GM23338 (cell line): ENCODE data around the gene WDR35. TPM values are rescaled to one million over a fixed set of nuclear protein-coding genes. Genes with fewer than 3 reads are reported as not detected.

Experiments
- ATAC-seq: fragments of 200-7000 bp; cut with Tn5 transposase; 3 replicates; pipeline ENCODE4 v1.9.1; 2020
- DNase-seq: peaks from one replicate; pipeline ENCODE4 v3.0.0-alpha.2; 2015; ENCODE audit warnings: low spot score
- H2AFZ ChIP-seq: fragments of 200-600 bp; sonication (generic); 2 replicates; pipeline ENCODE4 v1.8.0; 2016; ENCODE audit warnings: antibody characterized with exemption, mild to moderate bottlenecking, moderate library complexity
- H3F3A ChIP-seq: fragments of 200-600 bp; sonication (generic); replicated peaks from 2 replicates; pipeline ENCODE4 v1.8.0; 2017; ENCODE audit warnings: antibody characterized with exemption, mixed run types, low read depth
- H3K27ac ChIP-seq: fragments of 200-600 bp; sonication (generic); 2 replicates; pipeline ENCODE4 v1.6.1; 2016; ENCODE audit warnings: low read depth
- H3K27me3 ChIP-seq: fragments of 200-600 bp; sonication (generic); 2 replicates; pipeline ENCODE4 v1.8.0; 2016; ENCODE audit warnings: mild to moderate bottlenecking, mixed run types, moderate library complexity; ENCODE audit not compliant: insufficient read depth
- H3K36me3 ChIP-seq: fragments of 200-600 bp; sonication (generic); 2 replicates; pipeline ENCODE4 v1.8.0; 2016; ENCODE audit warnings: mild to moderate bottlenecking; ENCODE audit not compliant: insufficient read depth
- H3K4me1 ChIP-seq: fragments of 200-600 bp; sonication (generic); 2 replicates; pipeline ENCODE4 v1.8.0; 2016; ENCODE audit warnings: mild to moderate bottlenecking, moderate library complexity; ENCODE audit not compliant: insufficient read depth
- H3K4me2 ChIP-seq: fragments of 200-600 bp; sonication (generic); 2 replicates; pipeline ENCODE4 v1.7.1; 2017; ENCODE audit warnings: mixed run types
- H3K4me3 ChIP-seq: fragments of 200-600 bp; sonication (generic); 2 replicates; pipeline ENCODE4 v1.6.1; 2016; ENCODE audit warnings: mixed run types
- H3K79me2 ChIP-seq: fragments of 200-600 bp; sonication (generic); replicated peaks from 2 replicates; pipeline ENCODE4 v1.8.0; 2017; ENCODE audit warnings: mild to moderate bottlenecking; ENCODE audit not compliant: insufficient read depth
- H3K9me2 ChIP-seq: fragments of 200-600 bp; sonication (generic); 2 replicates; pipeline ENCODE4 v1.8.0; 2017; ENCODE audit not compliant: insufficient read depth
- H4K20me1 ChIP-seq: fragments of 200-600 bp; sonication (generic); replicated peaks from 2 replicates; pipeline ENCODE4 v1.8.0; 2017; ENCODE audit warnings: mild to moderate bottlenecking; ENCODE audit not compliant: insufficient read depth
- H3K27ac Mint-ChIP-seq: 2 replicates; pipeline ENCODE4 v1.8.0; 2020; ENCODE audit warnings: inconsistent platforms, mild to moderate bottlenecking, moderate library complexity, mixed read lengths
- H3K27me3 Mint-ChIP-seq: 3 replicates; pipeline ENCODE4 v1.8.0; 2022; ENCODE audit warnings: low read depth, mild to moderate bottlenecking, moderate library complexity, mixed read lengths, inconsistent platforms; ENCODE audit not compliant: insufficient read depth, poor library complexity
- H3K36me3 Mint-ChIP-seq: 3 replicates; pipeline ENCODE4 v1.8.0; 2021; ENCODE audit warnings: low read depth, mild to moderate bottlenecking, inconsistent platforms, moderate library complexity, mixed read lengths
- H3K4me1 Mint-ChIP-seq: 3 replicates; pipeline ENCODE4 v1.8.0; 2020; ENCODE audit warnings: mild to moderate bottlenecking, inconsistent platforms, mixed read lengths
- H3K4me3 Mint-ChIP-seq: 3 replicates; pipeline ENCODE4 v1.8.0; 2021; ENCODE audit warnings: moderate library complexity, mild to moderate bottlenecking, inconsistent platforms, mixed read lengths
- H3K9me3 Mint-ChIP-seq: 3 replicates; pipeline ENCODE4 v1.8.0; 2020; ENCODE audit warnings: moderate library complexity, mild to moderate bottlenecking, inconsistent platforms, mixed read lengths
- CREB1 ChIP-seq: fragments of 250-450 bp; sonication (Bioruptor Pico); IDR thresholded peaks from 2 replicates; pipeline ENCODE4 v1.5.0; 2020; ENCODE audit warnings: low read depth, mild to moderate bottlenecking, moderate library complexity
- EZH2 ChIP-seq: fragments of 200-600 bp; sonication (generic); IDR thresholded peaks from one replicate; pipeline ENCODE4 v1.8.0; 2017; ENCODE audit warnings: antibody characterized with exemption, mild to moderate bottlenecking, low read depth; ENCODE audit not compliant: unreplicated experiment
- EZH2phosphoT487 ChIP-seq: fragments of 200-600 bp; sonication (generic); IDR thresholded peaks from one replicate; pipeline ENCODE4 v1.8.1; 2018; ENCODE audit warnings: antibody characterized with exemption; ENCODE audit not compliant: unreplicated experiment
- JUNB ChIP-seq: IDR thresholded peaks from one replicate; pipeline ENCODE4 v1.6.1; 2016; ENCODE audit warnings: antibody characterized with exemption; ENCODE audit not compliant: unreplicated experiment
- NANOG ChIP-seq: IDR thresholded peaks from 2 replicates; pipeline ENCODE4 v1.6.1; 2016; ENCODE audit warnings: antibody characterized with exemption, borderline replicate concordance
- POLR2AphosphoS5 ChIP-seq: IDR thresholded peaks from 2 replicates; pipeline ENCODE4 v1.6.1; 2016; ENCODE audit warnings: antibody characterized with exemption, low read depth
- ZNF114 ChIP-seq: fragments of 250-450 bp; sonication (Bioruptor Pico); IDR thresholded peaks from 2 replicates; pipeline ENCODE4 v1.5.0; 2020; ENCODE audit warnings: mild to moderate bottlenecking, moderate library complexity
- ZNF331 ChIP-seq: fragments of 250-450 bp; sonication (Bioruptor Pico); IDR thresholded peaks from 2 replicates; pipeline ENCODE4 v1.5.0; 2020; ENCODE audit warnings: low read depth, mild to moderate bottlenecking, moderate library complexity
- polyA plus RNA-seq: library from polyadenylated mRNA; unstranded; fragments of >200 nt; fragmentation: Nextera tagmentation; extraction: Ambion mirVana; gene quantifications from 2 replicates; pipeline ENCODE4 v1.2.1, GENCODE V29; 2016
- total RNA-seq: library from RNA; depleted of rRNA; stranded (reverse); fragments of >200 nt; shearing (Covaris generic); gene quantifications from 2 replicates; pipeline ENCODE4 v1.2.3, GENCODE V29; 2014
- TF ChIP-seq, protein P1 (sequence below): fragments of 250-450 bp; sonication (Bioruptor Pico); IDR thresholded peaks from 2 replicates; pipeline ENCODE4 v1.5.0; 2020; ENCODE audit warnings: mild to moderate bottlenecking, moderate library complexity
- TF ChIP-seq, protein P2 (sequence below), 2 experiments: fragments of 200-600 bp in 1 of 2; sonication (generic) in 1 of 2; conservative IDR thresholded peaks; 2 replicates each; pipeline versions ENCODE4 v1.5.1 to v1.6.1; 2016 to 2017; ENCODE audit warnings: antibody characterized with exemption in 2 of 2, low read depth in 2 of 2, mild to moderate bottlenecking in 2 of 2, moderate library complexity in 1 of 2

The WDR35 gene
- total and polyA plus RNA-seq, 2 experiments from 2014 or later: 5.3 to 20.0 TPM

DNA sequence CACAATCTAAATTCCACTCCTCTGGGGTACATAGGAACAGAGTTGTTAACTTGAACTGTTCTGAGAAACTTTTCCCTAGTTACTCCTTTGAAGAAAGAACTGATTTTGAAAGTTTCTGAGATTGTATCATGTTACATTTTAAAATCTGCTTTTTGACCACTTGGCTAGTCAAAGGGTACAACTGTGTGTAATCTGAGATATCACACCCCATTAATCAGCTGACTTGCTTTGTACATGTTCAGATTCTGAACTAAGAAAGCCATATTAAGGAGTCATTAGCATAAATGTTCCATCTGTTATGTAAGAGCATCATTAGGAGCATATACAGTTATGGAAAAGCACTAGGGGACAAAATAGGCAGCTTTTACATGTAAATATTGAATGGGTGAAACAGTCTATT lies 3.8 kb upstream of the WDR35 start (continued):
- TF ChIP-seq, protein P1, sequence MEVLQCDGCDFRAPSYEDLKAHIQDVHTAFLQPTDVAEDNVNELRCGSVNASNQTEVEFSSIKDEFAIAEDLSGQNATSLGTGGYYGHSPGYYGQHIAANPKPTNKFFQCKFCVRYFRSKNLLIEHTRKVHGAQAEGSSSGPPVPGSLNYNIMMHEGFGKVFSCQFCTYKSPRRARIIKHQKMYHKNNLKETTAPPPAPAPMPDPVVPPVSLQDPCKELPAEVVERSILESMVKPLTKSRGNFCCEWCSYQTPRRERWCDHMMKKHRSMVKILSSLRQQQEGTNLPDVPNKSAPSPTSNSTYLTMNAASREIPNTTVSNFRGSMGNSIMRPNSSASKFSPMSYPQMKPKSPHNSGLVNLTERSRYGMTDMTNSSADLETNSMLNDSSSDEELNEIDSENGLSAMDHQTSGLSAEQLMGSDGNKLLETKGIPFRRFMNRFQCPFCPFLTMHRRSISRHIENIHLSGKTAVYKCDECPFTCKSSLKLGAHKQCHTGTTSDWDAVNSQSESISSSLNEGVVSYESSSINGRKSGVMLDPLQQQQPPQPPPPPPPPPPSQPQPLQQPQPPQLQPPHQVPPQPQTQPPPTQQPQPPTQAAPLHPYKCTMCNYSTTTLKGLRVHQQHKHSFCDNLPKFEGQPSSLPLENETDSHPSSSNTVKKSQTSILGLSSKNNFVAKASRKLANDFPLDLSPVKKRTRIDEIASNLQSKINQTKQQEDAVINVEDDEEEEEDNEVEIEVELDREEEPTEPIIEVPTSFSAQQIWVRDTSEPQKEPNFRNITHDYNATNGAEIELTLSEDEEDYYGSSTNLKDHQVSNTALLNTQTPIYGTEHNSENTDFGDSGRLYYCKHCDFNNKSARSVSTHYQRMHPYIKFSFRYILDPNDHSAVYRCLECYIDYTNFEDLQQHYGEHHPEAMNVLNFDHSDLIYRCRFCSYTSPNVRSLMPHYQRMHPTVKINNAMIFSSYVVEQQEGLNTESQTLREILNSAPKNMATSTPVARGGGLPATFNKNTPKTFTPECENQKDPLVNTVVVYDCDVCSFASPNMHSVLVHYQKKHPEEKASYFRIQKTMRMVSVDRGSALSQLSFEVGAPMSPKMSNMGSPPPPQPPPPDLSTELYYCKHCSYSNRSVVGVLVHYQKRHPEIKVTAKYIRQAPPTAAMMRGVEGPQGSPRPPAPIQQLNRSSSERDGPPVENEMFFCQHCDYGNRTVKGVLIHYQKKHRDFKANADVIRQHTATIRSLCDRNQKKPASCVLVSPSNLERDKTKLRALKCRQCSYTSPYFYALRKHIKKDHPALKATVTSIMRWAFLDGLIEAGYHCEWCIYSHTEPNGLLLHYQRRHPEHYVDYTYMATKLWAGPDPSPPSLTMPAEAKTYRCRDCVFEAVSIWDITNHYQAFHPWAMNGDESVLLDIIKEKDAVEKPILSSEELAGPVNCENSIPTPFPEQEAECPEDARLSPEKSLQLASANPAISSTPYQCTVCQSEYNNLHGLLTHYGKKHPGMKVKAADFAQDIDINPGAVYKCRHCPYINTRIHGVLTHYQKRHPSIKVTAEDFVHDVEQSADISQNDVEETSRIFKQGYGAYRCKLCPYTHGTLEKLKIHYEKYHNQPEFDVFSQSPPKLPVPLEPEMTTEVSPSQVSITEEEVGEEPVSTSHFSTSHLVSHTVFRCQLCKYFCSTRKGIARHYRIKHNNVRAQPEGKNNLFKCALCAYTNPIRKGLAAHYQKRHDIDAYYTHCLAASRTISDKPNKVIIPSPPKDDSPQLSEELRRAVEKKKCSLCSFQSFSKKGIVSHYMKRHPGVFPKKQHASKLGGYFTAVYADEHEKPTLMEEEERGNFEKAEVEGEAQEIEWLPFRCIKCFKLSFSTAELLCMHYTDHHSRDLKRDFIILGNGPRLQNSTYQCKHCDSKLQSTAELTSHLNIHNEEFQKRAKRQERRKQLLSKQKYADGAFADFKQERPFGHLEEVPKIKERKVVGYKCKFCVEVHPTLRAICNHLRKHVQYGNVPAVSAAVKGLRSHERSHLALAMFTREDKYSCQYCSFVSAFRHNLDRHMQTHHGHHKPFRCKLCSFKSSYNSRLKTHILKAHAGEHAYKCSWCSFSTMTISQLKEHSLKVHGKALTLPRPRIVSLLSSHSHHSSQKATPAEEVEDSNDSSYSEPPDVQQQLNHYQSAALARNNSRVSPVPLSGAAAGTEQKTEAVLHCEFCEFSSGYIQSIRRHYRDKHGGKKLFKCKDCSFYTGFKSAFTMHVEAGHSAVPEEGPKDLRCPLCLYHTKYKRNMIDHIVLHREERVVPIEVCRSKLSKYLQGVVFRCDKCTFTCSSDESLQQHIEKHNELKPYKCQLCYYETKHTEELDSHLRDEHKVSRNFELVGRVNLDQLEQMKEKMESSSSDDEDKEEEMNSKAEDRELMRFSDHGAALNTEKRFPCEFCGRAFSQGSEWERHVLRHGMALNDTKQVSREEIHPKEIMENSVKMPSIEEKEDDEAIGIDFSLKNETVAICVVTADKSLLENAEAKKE (CRISPR knock-in tag): no peak
- TF ChIP-seq POLR2AphosphoS5 (no peak), NANOG (no peak), CREB1 (CRISPR knock-in tag) (no peak), EZH2 (no peak), EZH2phosphoT487 (no peak), JUNB (no peak), ZNF331 (no peak), ZNF114 (no peak)

DNA sequence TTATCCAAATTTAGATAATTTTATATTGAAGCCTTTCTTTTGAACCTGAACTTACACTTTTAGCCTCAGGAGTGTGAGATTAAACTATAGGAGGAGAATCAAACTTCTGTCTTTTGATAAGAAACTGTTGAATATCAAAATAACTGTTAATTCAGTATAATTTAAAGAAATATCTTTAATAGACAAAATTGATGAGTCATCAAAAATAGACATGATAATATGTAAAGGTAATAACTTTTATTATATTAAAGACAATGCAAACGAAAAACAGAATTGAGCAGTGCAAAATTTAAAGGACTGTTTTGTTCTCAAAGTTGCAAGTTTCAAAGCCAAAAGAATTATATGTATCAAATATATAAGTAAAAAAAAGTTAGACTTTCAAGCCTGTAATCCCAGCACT lies 2.0 kb upstream of the WDR35 start:
- TF ChIP-seq, protein P1 (CRISPR knock-in tag): no peak
- TF ChIP-seq, protein P2, sequence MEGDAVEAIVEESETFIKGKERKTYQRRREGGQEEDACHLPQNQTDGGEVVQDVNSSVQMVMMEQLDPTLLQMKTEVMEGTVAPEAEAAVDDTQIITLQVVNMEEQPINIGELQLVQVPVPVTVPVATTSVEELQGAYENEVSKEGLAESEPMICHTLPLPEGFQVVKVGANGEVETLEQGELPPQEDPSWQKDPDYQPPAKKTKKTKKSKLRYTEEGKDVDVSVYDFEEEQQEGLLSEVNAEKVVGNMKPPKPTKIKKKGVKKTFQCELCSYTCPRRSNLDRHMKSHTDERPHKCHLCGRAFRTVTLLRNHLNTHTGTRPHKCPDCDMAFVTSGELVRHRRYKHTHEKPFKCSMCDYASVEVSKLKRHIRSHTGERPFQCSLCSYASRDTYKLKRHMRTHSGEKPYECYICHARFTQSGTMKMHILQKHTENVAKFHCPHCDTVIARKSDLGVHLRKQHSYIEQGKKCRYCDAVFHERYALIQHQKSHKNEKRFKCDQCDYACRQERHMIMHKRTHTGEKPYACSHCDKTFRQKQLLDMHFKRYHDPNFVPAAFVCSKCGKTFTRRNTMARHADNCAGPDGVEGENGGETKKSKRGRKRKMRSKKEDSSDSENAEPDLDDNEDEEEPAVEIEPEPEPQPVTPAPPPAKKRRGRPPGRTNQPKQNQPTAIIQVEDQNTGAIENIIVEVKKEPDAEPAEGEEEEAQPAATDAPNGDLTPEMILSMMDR (conservative IDR thresholded peaks at IDR 0.05; ENCODE audit: low read depth in 2 of 2): no peak
- TF ChIP-seq EZH2 (no peak), CREB1 (CRISPR knock-in tag) (no peak)
- Histone ChIP-seq H3K79me2 (peaks cover 24% of the 10 kb centered on the region), H3K4me2 (no peak overlapping the region), H3K27ac (no peak overlapping the region), H3F3A (peaks cover 7% of the 10 kb centered on the region), H4K20me1 (no peaks in the 10 kb centered on the region), H3K36me3 (no peaks in the 10 kb centered on the region), H3K4me3 (no peak overlapping the region), H2AFZ (no peak overlapping the region), H3K9me2 (no peaks in the 10 kb centered on the region), H3K4me1 (peaks cover 18% of the 10 kb centered on the region), H3K27me3 (no peaks in the 10 kb centered on the region)
- Mint-ChIP-seq H3K9me3 (no peaks in the 10 kb centered on the region), H3K4me3 (no peak overlapping the region), H3K4me1 (peaks cover 22% of the 10 kb centered on the region), H3K27me3 (peaks cover 5% of the 10 kb centered on the region), H3K36me3 (peaks cover 7% of the 10 kb centered on the region), H3K27ac (no peak overlapping the region)
- DNase-seq: no peak
- ATAC-seq: no peak
